Measurements from ENCODE around the gene ZBED4.

DNA sequence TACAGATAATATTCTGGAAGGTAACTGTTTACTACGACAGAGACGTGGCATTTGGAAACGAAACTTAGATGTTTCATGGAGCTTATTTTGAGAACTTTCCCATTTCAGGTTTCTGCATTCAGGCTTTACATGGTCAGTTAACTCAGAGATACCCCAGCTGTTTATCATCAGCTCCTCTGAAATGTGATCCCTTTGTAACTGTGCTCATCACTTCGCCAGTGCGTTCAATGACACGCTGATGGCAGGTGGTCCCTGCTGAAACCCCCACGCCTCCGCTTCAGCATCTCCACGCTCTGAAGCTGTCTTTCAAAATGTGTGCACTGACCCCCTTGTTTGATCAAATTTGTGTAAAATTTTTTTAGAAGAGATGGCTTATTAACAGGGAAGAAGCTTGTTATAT, 34.1 kb downstream of the ZBED4 start:
- TF ChIP-seq, protein P1, sequence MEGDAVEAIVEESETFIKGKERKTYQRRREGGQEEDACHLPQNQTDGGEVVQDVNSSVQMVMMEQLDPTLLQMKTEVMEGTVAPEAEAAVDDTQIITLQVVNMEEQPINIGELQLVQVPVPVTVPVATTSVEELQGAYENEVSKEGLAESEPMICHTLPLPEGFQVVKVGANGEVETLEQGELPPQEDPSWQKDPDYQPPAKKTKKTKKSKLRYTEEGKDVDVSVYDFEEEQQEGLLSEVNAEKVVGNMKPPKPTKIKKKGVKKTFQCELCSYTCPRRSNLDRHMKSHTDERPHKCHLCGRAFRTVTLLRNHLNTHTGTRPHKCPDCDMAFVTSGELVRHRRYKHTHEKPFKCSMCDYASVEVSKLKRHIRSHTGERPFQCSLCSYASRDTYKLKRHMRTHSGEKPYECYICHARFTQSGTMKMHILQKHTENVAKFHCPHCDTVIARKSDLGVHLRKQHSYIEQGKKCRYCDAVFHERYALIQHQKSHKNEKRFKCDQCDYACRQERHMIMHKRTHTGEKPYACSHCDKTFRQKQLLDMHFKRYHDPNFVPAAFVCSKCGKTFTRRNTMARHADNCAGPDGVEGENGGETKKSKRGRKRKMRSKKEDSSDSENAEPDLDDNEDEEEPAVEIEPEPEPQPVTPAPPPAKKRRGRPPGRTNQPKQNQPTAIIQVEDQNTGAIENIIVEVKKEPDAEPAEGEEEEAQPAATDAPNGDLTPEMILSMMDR (conservative IDR thresholded peaks at IDR 0.05; ENCODE audit: low read depth in 2 of 2), result no peak
- TF ChIP-seq STAT1 (IDR thresholded peaks at IDR 0.05; ENCODE audit: unreplicated experiment) (no peak), POLR2AphosphoS5 (IDR thresholded peaks at IDR 0.05; ENCODE audit: low read depth) (no peak), EZH2phosphoT487 (IDR thresholded peaks at IDR 0.05; ENCODE audit: unreplicated experiment) (no peak)
